ENCODE measurements around the gene LTA4H. TPM values are rescaled to one million over a fixed set of nuclear protein-coding genes. Genes with fewer than 3 reads are reported as not detected.

Gene LTA4H
- total RNA-seq, 2 donors from 2014 or later = 41.2 to 57.6 TPM

DNA sequence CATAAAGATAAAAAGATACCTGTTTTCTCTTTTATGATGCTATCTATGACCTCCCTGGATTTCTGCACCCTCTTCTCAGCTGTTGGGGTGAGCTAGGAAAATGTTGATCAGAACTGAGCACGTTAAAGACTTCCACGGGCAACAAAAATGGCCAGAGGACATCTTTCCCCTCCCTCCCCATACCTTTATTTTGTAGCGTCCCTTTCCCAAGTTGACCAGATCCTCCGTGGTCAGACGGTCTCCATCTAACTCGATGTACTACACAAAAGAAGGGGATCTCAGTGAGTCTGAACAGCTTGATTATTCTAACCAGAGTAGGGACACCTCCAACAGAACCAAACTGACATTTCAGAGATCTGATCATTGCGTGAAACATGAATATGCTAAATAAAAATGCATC, 41.5 kb downstream of the LTA4H start:
- DNase-seq (no peak), ATAC-seq (no peak)
- H3K27me3 ChIP-seq = no peaks in the 10 kb centered on the region
- TF ChIP-seq POLR2A (IDR thresholded peaks at IDR 0.05) (no peak), CTCF (IDR thresholded peaks at IDR 0.05) (no peak)
- intact Hi-C loops (cut with DNase I) = loop anchor here (10.0 kb wide), 1 partner anchor 79 kb away; no protein-coding TSS in a partner anchor
- no peaks in the 10 kb centered on the region for H3K36me3 ChIP-seq (replicated peaks in 1 of 2; ENCODE audit: insufficient read depth in 1 of 2, low read depth in 2 of 2)
- no peak overlapping the region for H3K27ac ChIP-seq
- H3K4me3 ChIP-seq = no peak overlapping the region
- peaks cover 6% of the 10 kb centered on the region for H3K4me1 ChIP-seq
- no peaks in the 10 kb centered on the region for H3K9me3 ChIP-seq
- 83 to 86% methylated on average over 7 of the region's 7 CpGs for WGBS, 2 donors

- no peaks in the 10 kb centered on the region for H3K9me3 ChIP-seq
- TF ChIP-seq CTCF (IDR thresholded peaks at IDR 0.05) (no peak), POLR2A (IDR thresholded peaks at IDR 0.05) (no peak)
- DNase-seq = no peak
Observed at GRCh38 chr12:95990136-95990535, 45.3 kb downstream of the LTA4H start.

GRCh38 chr12:95989504-95990123, 45.8 kb downstream of the LTA4H start:
- ATAC-seq = no peak
- Histone ChIP-seq H3K4me1 (no peaks in the 10 kb centered on the region), H3K4me3 (no peak overlapping the region), H3K27ac (no peak overlapping the region), H3K9me3 (no peaks in the 10 kb centered on the region), H3K27me3 (no peaks in the 10 kb centered on the region), H3K36me3 (replicated peaks in 1 of 2; ENCODE audit: insufficient read depth in 1 of 2, low read depth in 2 of 2) (no peaks in the 10 kb centered on the region)
- no peak for DNase-seq
- TF ChIP-seq CTCF (IDR thresholded peaks at IDR 0.05) (no peak), POLR2A (IDR thresholded peaks at IDR 0.05) (no peak)
- 63% methylated on average over 4 of the region's 4 CpGs for WGBS, 2 donors
- intact Hi-C loops (cut with DNase I) = loop anchor here (10.0 kb wide), 1 partner anchor 75 kb away; no protein-coding TSS in a partner anchor

More at GRCh38 chr12:95990136-95990535, 45.3 kb downstream of the LTA4H start:
- H3K4me1 ChIP-seq = no peaks in the 10 kb centered on the region
- no peak overlapping the region for H3K4me3 ChIP-seq
- H3K27me3 ChIP-seq = no peaks in the 10 kb centered on the region
- WGBS, 2 donors = 58 to 64% methylated on average over 7 of the region's 7 CpGs
- no peak for ATAC-seq
- H3K27ac ChIP-seq = no peak overlapping the region
- intact Hi-C loops (cut with DNase I) = loop anchor here (10.0 kb wide), 1 partner anchor 75 kb away; no protein-coding TSS in a partner anchor
- no peaks in the 10 kb centered on the region for H3K36me3 ChIP-seq (replicated peaks in 1 of 2; ENCODE audit: insufficient read depth in 1 of 2, low read depth in 2 of 2)

- Histone ChIP-seq H3K4me3 (no peak overlapping the region), H3K9me3 (no peaks in the 10 kb centered on the region), H3K27ac (no peak overlapping the region), H3K27me3 (no peaks in the 10 kb centered on the region), H3K36me3 (replicated peaks in 1 of 2; ENCODE audit: insufficient read depth in 1 of 2, low read depth in 2 of 2) (no peaks in the 10 kb centered on the region), H3K4me1 (no peaks in the 10 kb centered on the region)
- intact Hi-C loops (cut with DNase I) = no loop called here
- DNase-seq (no peak), ATAC-seq (no peak)
- WGBS, 2 donors = 61 to 70% methylated on average over 11 of the region's 11 CpGs
- TF ChIP-seq CTCF (IDR thresholded peaks at IDR 0.05) = no peak
- TF ChIP-seq POLR2A (IDR thresholded peaks at IDR 0.05) = no peak
Observed at GRCh38 chr12:95988506-95989275, 46.7 kb downstream of the LTA4H start.
